Measurements from ENCODE around the gene TMEM156. TPM values are rescaled to one million over a fixed set of nuclear protein-coding genes. Genes with fewer than 3 reads are reported as not detected.

Gene TMEM156
- polyA plus RNA-seq, 6 donors from 2014 or later = 78.4 to 212 (median 144) TPM

- no peak overlapping the region for H3K4me3 Mint-ChIP-seq
- H3K4me1 Mint-ChIP-seq = peaks cover 7 to 14% (median 12%) of the 10 kb centered on the region in 3 donors
- H3K27ac Mint-ChIP-seq = peak overlapping the region in 1 of 6 donors; percentile 56
- ATAC-seq (ENCODE audit: low read depth in 2 of 2) (no peak), DNase-seq (no peak)
- H3K27me3 Mint-ChIP-seq = no peaks in the 10 kb centered on the region
- no peaks in the 10 kb centered on the region for H3K36me3 Mint-ChIP-seq
- H3K9me3 Mint-ChIP-seq = no peaks in the 10 kb centered on the region
These were observed 111.5 kb downstream of the TMEM156 start for GRCh38 chr4:38920677-38921076.

- Mint-ChIP-seq H3K9me3 (no peaks in the 10 kb centered on the region), H3K27ac (no peak overlapping the region), H3K36me3 (no peaks in the 10 kb centered on the region), H3K4me3 (no peak overlapping the region), H3K4me1 (peaks cover 10 to 18% (median 14%) of the 10 kb centered on the region in 3 donors), H3K27me3 (no peaks in the 10 kb centered on the region)
- DNase-seq (no peak), ATAC-seq (ENCODE audit: low read depth in 2 of 2) (no peak)
These were observed 112.0 kb downstream of the TMEM156 start for GRCh38 chr4:38920186-38920585.

GRCh38 chr4:38919494-38919893, 112.7 kb downstream of the TMEM156 start:
- Mint-ChIP-seq H3K27ac (peak overlapping the region in 1 of 6 donors; percentile 20), H3K27me3 (no peaks in the 10 kb centered on the region), H3K9me3 (no peaks in the 10 kb centered on the region), H3K36me3 (no peaks in the 10 kb centered on the region), H3K4me1 (peaks cover 16 to 25% (median 21%) of the 10 kb centered on the region in 3 donors), H3K4me3 (no peak overlapping the region)
- ATAC-seq (ENCODE audit: low read depth in 2 of 2) (no peak), DNase-seq (no peak)

- Mint-ChIP-seq H3K36me3 (no peaks in the 10 kb centered on the region), H3K9me3 (no peaks in the 10 kb centered on the region), H3K4me1 (peaks cover 16 to 26% (median 21%) of the 10 kb centered on the region in 3 donors), H3K27me3 (no peaks in the 10 kb centered on the region), H3K4me3 (no peak overlapping the region), H3K27ac (no peak overlapping the region)
- ATAC-seq (ENCODE audit: low read depth in 2 of 2) (no peak), DNase-seq (no peak)
These were observed 114.7 kb downstream of the TMEM156 start for GRCh38 chr4:38917481-38918025.

Other genes with a start within 250 kb of the TMEM156 start
- 100 to 1,000 TPM in 5 of 6 donors, 10 to 100 TPM in 1; 87.3 to 180 (median 116) TPM for gene TLR10, start 249.4 kb downstream of the TMEM156 start, polyA plus RNA-seq (ENCODE audit: low read depth in 6 of 6)
- 10 to 100 TPM; 30.2 to 53.9 (median 35.7) TPM for gene TLR1, start 227.6 kb downstream of the TMEM156 start, polyA plus RNA-seq (ENCODE audit: low read depth in 6 of 6)
- gene TLR6, start 175.6 kb downstream of the TMEM156 start, polyA plus RNA-seq (ENCODE audit: low read depth in 6 of 6) = 1 to 10 TPM; 4.0 to 7.9 (median 6.2) TPM
- under 1 TPM in 2 of 6 donors, not detected in 4; 0.16 to 0.43 TPM for gene FAM114A1, start 164.6 kb downstream of the TMEM156 start, polyA plus RNA-seq (ENCODE audit: low read depth in 6 of 6)
- 10 to 100 TPM; 21.4 to 42.3 (median 25.2) TPM for gene KLHL5, start 29.8 kb upstream of the TMEM156 start, polyA plus RNA-seq (ENCODE audit: low read depth in 6 of 6)
- gene WDR19, start 150.1 kb upstream of the TMEM156 start, polyA plus RNA-seq (ENCODE audit: low read depth in 6 of 6) = 10 to 100 TPM in 1 of 6 donors, 1 to 10 TPM in 5; 4.6 to 10.6 (median 7.4) TPM